ENCODE results near the gene KLRF2.

- TF ChIP-seq POLR2AphosphoS5 (IDR thresholded peaks at IDR 0.05), result no peak
- TF ChIP-seq, protein P1, sequence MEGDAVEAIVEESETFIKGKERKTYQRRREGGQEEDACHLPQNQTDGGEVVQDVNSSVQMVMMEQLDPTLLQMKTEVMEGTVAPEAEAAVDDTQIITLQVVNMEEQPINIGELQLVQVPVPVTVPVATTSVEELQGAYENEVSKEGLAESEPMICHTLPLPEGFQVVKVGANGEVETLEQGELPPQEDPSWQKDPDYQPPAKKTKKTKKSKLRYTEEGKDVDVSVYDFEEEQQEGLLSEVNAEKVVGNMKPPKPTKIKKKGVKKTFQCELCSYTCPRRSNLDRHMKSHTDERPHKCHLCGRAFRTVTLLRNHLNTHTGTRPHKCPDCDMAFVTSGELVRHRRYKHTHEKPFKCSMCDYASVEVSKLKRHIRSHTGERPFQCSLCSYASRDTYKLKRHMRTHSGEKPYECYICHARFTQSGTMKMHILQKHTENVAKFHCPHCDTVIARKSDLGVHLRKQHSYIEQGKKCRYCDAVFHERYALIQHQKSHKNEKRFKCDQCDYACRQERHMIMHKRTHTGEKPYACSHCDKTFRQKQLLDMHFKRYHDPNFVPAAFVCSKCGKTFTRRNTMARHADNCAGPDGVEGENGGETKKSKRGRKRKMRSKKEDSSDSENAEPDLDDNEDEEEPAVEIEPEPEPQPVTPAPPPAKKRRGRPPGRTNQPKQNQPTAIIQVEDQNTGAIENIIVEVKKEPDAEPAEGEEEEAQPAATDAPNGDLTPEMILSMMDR (IDR thresholded peaks at IDR 0.05), result peak in 1 of 3 donors; percentile 46
Measured at GRCh38 chr12:9925705-9926393, 44.6 kb downstream of the KLRF2 start.
